Adrenal gland (tissue), 12 donors: ENCODE data around the gene CCDC187. TPM values are rescaled to one million over a fixed set of nuclear protein-coding genes. Genes with fewer than 3 reads are reported as not detected.

ENCODE experiments used
- DNase-seq, 7 donors: peaks; one replicate each; pipeline ENCODE4 v3.0.0-alpha.2; 2019 to 2020
- H3K27ac ChIP-seq, 5 donors: fragments of 200-600 bp; sonication (generic) in 4 of 5; 1 replicate in 3 of 5; 2 replicates in 2 of 5; pipeline versions ENCODE4 v1.5.1 to v1.8.0; 2016 to 2020; ENCODE audit warnings: mild to moderate bottlenecking in 1 of 5
- H3K27me3 ChIP-seq: fragments of 200-600 bp; 2 replicates; pipeline ENCODE4 v1.8.0; 2021
- H3K36me3 ChIP-seq, 2 donors: fragments of 200-600 bp; replicated peaks in 1 of 2; 1 replicate in 1 of 2; 2 replicates in 1 of 2; pipeline versions ENCODE4 v1.5.1 to v1.8.0; 2018 to 2022
- H3K4me1 ChIP-seq, 2 donors: fragments of 200-600 bp; replicated peaks in 1 of 2; 1 replicate in 1 of 2; 2 replicates in 1 of 2; pipeline versions ENCODE4 v1.5.1 to v1.8.0; 2018 to 2021
- H3K4me3 ChIP-seq, 4 donors: fragments of 200-600 bp; sonication (generic) in 3 of 4; one replicate each; pipeline ENCODE4 v1.5.1; 2016 to 2018
- H3K9me3 ChIP-seq, 3 donors: fragments of 200-600 bp; sonication (generic) in 1 of 3; replicated peaks in 1 of 3; 1 replicate in 2 of 3; 2 replicates in 1 of 3; pipeline versions ENCODE4 v1.5.1 to v1.8.0; 2016 to 2021
- POLR2A ChIP-seq, 2 donors: fragments of 450-650 bp; IDR thresholded peaks; one replicate each; pipeline ENCODE4 v1.6.1; 2017; ENCODE audit warnings: antibody characterized with exemption in 2 of 2, mild to moderate bottlenecking in 2 of 2, moderate library complexity in 1 of 2
- WGBS, 4 donors: extraction: QIAGEN DNeasy Blood & Tissue Kit in 2 of 4; methylation state at CpG; one replicate each; pipeline versions ENCODE4 v1.1.5 to v1.1.7; 2013 to 2017; 5-methylcytosine and 5-hydroxymethylcytosine counted together
- intact Hi-C, 2 donors: fragments of 100-400 bp; cut with DNase I; formaldehyde crosslinking; loops; one replicate each; pipeline versions ENCODE4 v1.14.1 to v1.15.0; 2022 to 2023
- polyA plus RNA-seq, 3 donors: library from polyadenylated mRNA; stranded (reverse); fragments of 200-250 nt in 2 of 3; fragments of 350-450 nt in 1 of 3; fragmentation: Illumina TruSeq in 1 of 3; extraction: RNeasy Lipid Tissue Mini Kit (QIAGEN cat#74804) in 1 of 3; gene quantifications; one replicate each; pipeline ENCODE4 v1.2.3, GENCODE V29; 2013 to 2014
- total RNA-seq, 9 donors: library from RNA; depleted of rRNA in 4 of 9; stranded (reverse); fragments of >200 nt in 4 of 9; fragments of 120-200 nt in 1 of 9; fragmentation: NEBNext Ultra II Directional in 1 of 9; extraction: Animal tissue kit (Norgen Biotek cat#: 25700) in 1 of 9; gene quantifications; one replicate each; pipeline versions ENCODE4 v1.1.0 to v1.2.4, GENCODE V29; 2013 to 2023
- TF ChIP-seq, protein P1 (sequence below), 6 experiments: fragments of 450-650 bp in 4 of 6; fragments of 200-600 bp in 2 of 6; sonication (generic) in 1 of 6; IDR thresholded peaks; 1 replicate in 5 of 6; 2 replicates in 1 of 6; pipeline versions ENCODE4 v1.5.1 to v1.8.0; 2016 to 2021; ENCODE audit warnings: antibody characterized with exemption in 6 of 6, mild to moderate bottlenecking in 2 of 6, moderate library complexity in 1 of 6
- donor health status: healthy with polysubstance abuse.
- donor health status: Bipolar disorder and iron deficiency.
- donor health status: DM: yes; HTN: yes; CAD: no.
- donor health status: DM: no; HTN: no; CAD: no.
- donor health status: DM: no; HTN: no; CAD: no.
- donor health status: DM: yes; HTN: yes; CAD: no.

The CCDC187 gene
- total and polyA plus RNA-seq, 12 donors = under 0.01 to 0.44 (median 0.08) TPM; not detected in 1

DNA sequence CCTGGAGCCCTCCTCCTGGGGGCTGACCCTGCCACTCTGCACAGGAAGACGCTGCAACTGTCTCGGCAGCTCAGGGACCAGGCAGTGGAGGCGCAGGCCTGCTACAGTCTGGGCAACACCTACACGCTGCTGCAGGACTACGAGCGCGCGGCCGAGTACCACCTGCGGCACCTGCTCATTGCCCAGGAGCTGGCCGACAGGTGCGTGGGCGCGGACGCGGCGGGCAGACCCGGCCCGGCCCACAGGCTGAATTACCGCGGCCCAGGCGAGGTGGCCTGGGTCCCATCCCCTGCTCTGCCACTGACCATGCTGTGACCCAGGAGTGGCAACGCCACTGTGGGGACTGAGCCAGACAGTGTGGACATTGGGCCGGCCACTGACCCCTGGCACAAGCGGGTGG lies 34.6 kb upstream of the CCDC187 start:
- no peak overlapping the region for H3K27ac ChIP-seq
- no peak for TF ChIP-seq POLR2A (IDR thresholded peaks at IDR 0.05)
- TF ChIP-seq, protein P1, sequence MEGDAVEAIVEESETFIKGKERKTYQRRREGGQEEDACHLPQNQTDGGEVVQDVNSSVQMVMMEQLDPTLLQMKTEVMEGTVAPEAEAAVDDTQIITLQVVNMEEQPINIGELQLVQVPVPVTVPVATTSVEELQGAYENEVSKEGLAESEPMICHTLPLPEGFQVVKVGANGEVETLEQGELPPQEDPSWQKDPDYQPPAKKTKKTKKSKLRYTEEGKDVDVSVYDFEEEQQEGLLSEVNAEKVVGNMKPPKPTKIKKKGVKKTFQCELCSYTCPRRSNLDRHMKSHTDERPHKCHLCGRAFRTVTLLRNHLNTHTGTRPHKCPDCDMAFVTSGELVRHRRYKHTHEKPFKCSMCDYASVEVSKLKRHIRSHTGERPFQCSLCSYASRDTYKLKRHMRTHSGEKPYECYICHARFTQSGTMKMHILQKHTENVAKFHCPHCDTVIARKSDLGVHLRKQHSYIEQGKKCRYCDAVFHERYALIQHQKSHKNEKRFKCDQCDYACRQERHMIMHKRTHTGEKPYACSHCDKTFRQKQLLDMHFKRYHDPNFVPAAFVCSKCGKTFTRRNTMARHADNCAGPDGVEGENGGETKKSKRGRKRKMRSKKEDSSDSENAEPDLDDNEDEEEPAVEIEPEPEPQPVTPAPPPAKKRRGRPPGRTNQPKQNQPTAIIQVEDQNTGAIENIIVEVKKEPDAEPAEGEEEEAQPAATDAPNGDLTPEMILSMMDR (IDR thresholded peaks at IDR 0.05) = no peak
- no peaks in the 10 kb centered on the region for H3K27me3 ChIP-seq
- H3K36me3 ChIP-seq = peaks cover 0 to 6% of the 10 kb centered on the region in 2 donors
- H3K4me3 ChIP-seq = no peak overlapping the region
- intact Hi-C loops = loop anchor here (5.0 kb wide), 1 partner anchor 64 kb away; the partner anchor contains the start of gene SNAPC4 (in 2 of the 2)
- WGBS, 4 donors = 92 to 95% (median 94%) methylated on average over 10 to 25 of the region's 25 CpGs; no CpG with 5 or more reads in 1 of the 4 donors
- H3K4me1 ChIP-seq = peaks cover 15 to 26% of the 10 kb centered on the region in 2 donors
- no peak for DNase-seq
- no peaks in the 10 kb centered on the region for H3K9me3 ChIP-seq

DNA sequence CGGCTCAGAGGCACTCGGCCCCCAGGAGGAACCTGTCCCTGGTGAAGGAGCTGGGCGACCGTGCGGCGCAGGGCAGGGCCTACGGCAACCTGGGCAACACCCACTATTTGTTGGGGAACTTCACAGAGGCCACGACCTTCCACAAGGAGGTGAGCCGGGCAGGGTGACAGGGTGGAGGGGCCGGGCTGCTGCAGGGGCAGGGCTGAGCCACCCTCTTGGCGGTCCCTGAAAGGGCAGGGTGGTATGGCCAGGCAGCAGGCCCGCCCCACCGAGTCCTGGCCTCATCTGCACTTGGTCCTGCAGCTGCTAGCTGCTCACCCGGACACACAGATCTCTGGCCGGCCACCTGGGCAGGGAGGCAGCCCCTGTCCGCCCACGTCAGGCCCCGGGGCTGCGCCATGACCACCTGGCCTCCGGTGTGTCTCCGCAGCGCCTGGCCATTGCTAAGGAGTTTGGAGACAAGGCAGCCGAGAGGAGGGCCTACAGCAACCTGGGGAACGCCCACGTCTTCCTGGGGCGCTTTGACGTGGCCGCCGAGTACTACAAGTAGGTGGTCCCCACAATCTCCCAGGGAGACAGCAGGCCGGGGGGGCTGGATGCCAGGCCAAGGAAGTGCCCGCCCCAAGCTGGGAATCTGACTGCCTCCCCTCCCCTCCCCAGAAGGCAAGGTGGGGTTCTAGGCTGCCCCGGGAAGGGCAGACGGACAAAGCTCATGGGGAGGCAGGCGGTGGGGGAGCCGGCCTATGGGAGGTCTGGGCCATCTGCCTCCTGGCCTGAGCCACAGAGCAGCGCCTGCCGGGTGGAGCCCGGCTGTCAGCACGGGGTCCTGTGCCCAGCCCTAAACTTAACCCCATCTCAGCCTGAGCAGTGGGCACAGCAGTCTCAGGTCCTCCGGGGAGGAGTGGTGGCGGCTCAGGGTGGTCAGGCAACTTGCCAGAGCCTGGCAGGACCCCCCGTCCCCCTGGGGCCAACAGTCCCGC lies 33.8 kb upstream of the CCDC187 start:
- intact Hi-C loops = loop anchor here (5.0 kb wide), 1 partner anchor 65 kb away; the partner anchor contains the start of gene SNAPC4 (in 2 of the 2)
- H3K36me3 ChIP-seq = peaks cover 0 to 6% of the 10 kb centered on the region in 2 donors
- TF ChIP-seq, protein P1 (IDR thresholded peaks at IDR 0.05) = no peak
- TF ChIP-seq POLR2A (IDR thresholded peaks at IDR 0.05) = no peak

DNA sequence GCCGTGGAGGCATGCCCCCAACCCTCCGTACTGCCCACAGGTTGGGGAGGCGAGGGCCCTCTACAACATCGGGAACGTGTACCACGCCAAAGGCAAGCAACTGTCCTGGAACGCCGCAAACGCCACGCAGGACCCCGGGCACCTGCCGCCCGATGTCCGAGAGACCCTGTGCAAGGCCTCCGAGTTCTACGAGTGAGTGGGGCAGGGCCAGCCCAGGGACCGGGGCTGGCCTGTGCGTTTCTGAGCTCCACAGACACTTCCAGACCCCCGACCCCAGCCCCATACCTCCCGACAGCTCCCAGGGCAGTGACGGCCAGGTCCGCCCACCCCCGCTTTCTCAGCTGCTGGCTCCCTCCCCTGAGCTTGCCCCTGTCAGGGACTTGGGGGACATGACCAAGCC lies 33.0 kb upstream of the CCDC187 start:
- no peak overlapping the region for H3K27ac ChIP-seq
- intact Hi-C loops = loop anchor here (5.0 kb wide), 1 partner anchor 65 kb away; the partner anchor contains the start of gene SNAPC4 (in 2 of the 2)

More for the DNA sequence above, 33.8 kb upstream of the CCDC187 start:
- H3K27me3 ChIP-seq = no peaks in the 10 kb centered on the region
- H3K4me1 ChIP-seq = peaks cover 7 to 18% of the 10 kb centered on the region in 2 donors
- H3K27ac ChIP-seq = no peak overlapping the region
- H3K4me3 ChIP-seq = no peak overlapping the region
- no peaks in the 10 kb centered on the region for H3K9me3 ChIP-seq
- WGBS, 4 donors = 91 to 93% (median 92%) methylated on average over 19 to 43 of the region's 43 CpGs
- DNase-seq = no peak

More for the DNA sequence above, 33.0 kb upstream of the CCDC187 start:
- 90 to 100% (median 96%) methylated on average over 5 to 23 of the region's 23 CpGs; no CpG with 5 or more reads in 1 of the 4 donors for WGBS, 4 donors
- TF ChIP-seq, protein P1 (IDR thresholded peaks at IDR 0.05) = no peak
- TF ChIP-seq POLR2A (IDR thresholded peaks at IDR 0.05) = no peak
- Histone ChIP-seq H3K4me3 (no peak overlapping the region), H3K36me3 (peaks cover 0 to 6% of the 10 kb centered on the region in 2 donors), H3K27me3 (no peaks in the 10 kb centered on the region), H3K4me1 (peaks cover 0 to 10% of the 10 kb centered on the region in 2 donors), H3K9me3 (no peaks in the 10 kb centered on the region)
- DNase-seq = no peak
